ENCODE data around the gene CD200. TPM values are rescaled to one million over a fixed set of nuclear protein-coding genes. Genes with fewer than 3 reads are reported as not detected.
"Not testable (repeated sequence)": the region's sequence is repeated elsewhere in the genome, so short reads cannot be mapped to it uniquely, and the experiment has no call there.

CD200 gene
- total and polyA plus RNA-seq, 7 donors: 0.59 to 1.5 (median 0.68) TPM

GRCh38 chr3:112375117-112375516 lies 42.2 kb downstream of the CD200 start:
- DNase-seq (no peak), ATAC-seq (no peak)
- no peak for TF ChIP-seq CTCF (IDR thresholded peaks at IDR 0.05)
- Histone ChIP-seq H3K4me3 (no peak overlapping the region), H3K27me3 (ENCODE audit: insufficient read depth in 3 of 3, low read length in 2 of 3) (no peaks in the 10 kb centered on the region), H3K36me3 (ENCODE audit: insufficient read depth in 1 of 2, low read depth in 1 of 2) (no peaks in the 10 kb centered on the region), H3K4me1 (no peaks in the 10 kb centered on the region), H3K27ac (no peak overlapping the region), H3K9me3 (no peaks in the 10 kb centered on the region)
- intact Hi-C loops (cut with DNase I): no loop called here
- 76 to 95% (median 87%) methylated on average over 1 of the region's 1 CpG for WGBS, 3 donors

GRCh38 chr3:112376241-112376911 lies 43.4 kb downstream of the CD200 start:
- WGBS, 3 donors: 65 to 81% (median 81%) methylated on average over 5 of the region's 5 CpGs
- intact Hi-C loops (cut with DNase I): no loop called here
- no peaks in the 10 kb centered on the region for H3K36me3 ChIP-seq (ENCODE audit: insufficient read depth in 1 of 2, low read depth in 1 of 2)
- no peaks in the 10 kb centered on the region for H3K9me3 ChIP-seq
- no peak for TF ChIP-seq CTCF (IDR thresholded peaks at IDR 0.05)
- no peak for DNase-seq
- H3K27ac ChIP-seq: no peak overlapping the region
- H3K4me3 ChIP-seq: no peak overlapping the region
- no peaks in the 10 kb centered on the region for H3K4me1 ChIP-seq
- no peak for ATAC-seq
- H3K27me3 ChIP-seq (ENCODE audit: insufficient read depth in 3 of 3, low read length in 2 of 3): no peaks in the 10 kb centered on the region

- ATAC-seq (no peak), DNase-seq (no peak)
- H3K4me3 ChIP-seq: no peak overlapping the region
- H3K27ac ChIP-seq: no peak overlapping the region
- no peaks in the 10 kb centered on the region for H3K4me1 ChIP-seq
- H3K9me3 ChIP-seq: no peaks in the 10 kb centered on the region
- WGBS, 3 donors: 80 to 87% (median 87%) methylated on average over 1 of the region's 1 CpG
- intact Hi-C loops (cut with DNase I): no loop called here
- no peaks in the 10 kb centered on the region for H3K36me3 ChIP-seq (ENCODE audit: insufficient read depth in 1 of 2, low read depth in 1 of 2)
- H3K27me3 ChIP-seq (ENCODE audit: insufficient read depth in 3 of 3, low read length in 2 of 3): no peaks in the 10 kb centered on the region
- no peak for TF ChIP-seq CTCF (IDR thresholded peaks at IDR 0.05)
Measured at GRCh38 chr3:112376992-112377391, 44.0 kb downstream of the CD200 start.

- Histone ChIP-seq H3K4me3 (no peak overlapping the region), H3K4me1 (no peaks in the 10 kb centered on the region), H3K27ac (no peak overlapping the region), H3K36me3 (ENCODE audit: insufficient read depth in 1 of 2, low read depth in 1 of 2) (no peaks in the 10 kb centered on the region), H3K27me3 (ENCODE audit: insufficient read depth in 3 of 3, low read length in 2 of 3) (no peaks in the 10 kb centered on the region), H3K9me3 (no peaks in the 10 kb centered on the region)
- DNase-seq: no peak
- no peak for TF ChIP-seq CTCF (IDR thresholded peaks at IDR 0.05)
- no peak for ATAC-seq
- 49 to 69% (median 52%) methylated on average over 4 of the region's 4 CpGs for WGBS, 3 donors
- intact Hi-C loops (cut with DNase I): no loop called here
Measured at GRCh38 chr3:112377568-112378071, 44.7 kb downstream of the CD200 start.

GRCh38 chr3:112378347-112378746 lies 45.4 kb downstream of the CD200 start:
- H3K27me3 ChIP-seq (ENCODE audit: insufficient read depth in 3 of 3, low read length in 2 of 3); H3K4me3 ChIP-seq; DNase-seq; intact Hi-C loops (cut with DNase I); H3K27ac ChIP-seq; H3K4me1 ChIP-seq; H3K9me3 ChIP-seq; H3K36me3 ChIP-seq (ENCODE audit: insufficient read depth in 1 of 2, low read depth in 1 of 2); ATAC-seq: not testable (repeated sequence)
- WGBS, 3 donors: 86 to 97% (median 91%) methylated on average over 4 of the region's 4 CpGs

Measured in psoas muscle (tissue), 8 donors.